Measurements from ENCODE around the gene SMIM44. TPM values are rescaled to one million over a fixed set of nuclear protein-coding genes. Genes with fewer than 3 reads are reported as not detected.

Gene SMIM44
- total RNA-seq, 1 experiment from 2014 or later, result not detected

DNA sequence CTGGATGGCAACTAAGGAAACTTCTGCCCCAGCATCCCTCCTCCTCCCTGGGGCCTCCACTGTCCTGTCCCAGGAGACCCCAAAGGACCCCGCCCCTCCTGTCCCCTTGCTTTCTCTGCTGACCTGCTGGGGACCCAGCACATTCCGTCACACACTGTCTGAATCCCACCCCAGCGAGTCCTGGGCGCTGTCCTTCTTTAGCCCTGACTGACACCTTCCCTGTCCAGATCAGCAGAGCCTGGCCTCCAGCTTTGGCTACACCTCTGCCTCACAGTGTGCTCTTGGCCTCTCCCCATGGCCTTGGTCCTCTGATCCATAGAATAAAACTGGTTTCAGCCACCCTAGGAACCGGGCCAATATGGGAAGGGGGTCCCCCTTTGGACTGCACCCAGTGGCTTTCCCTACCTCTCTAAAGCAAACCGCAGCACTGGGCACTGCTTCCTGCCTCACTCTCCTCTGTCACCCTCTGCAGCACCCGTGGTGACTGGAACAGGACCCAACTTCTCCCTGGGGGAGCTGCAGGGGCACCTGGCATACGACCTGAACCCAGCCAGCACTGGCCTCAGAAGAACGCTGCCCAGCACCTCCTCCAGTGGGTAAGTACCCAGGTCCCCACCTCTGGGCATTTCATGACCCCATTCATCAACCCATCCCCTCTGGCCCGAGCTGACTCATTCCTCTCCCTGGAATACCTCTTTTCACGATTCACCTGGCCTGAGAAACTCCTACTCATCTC lies 49.3 kb downstream of the SMIM44 start:
- H2BK15ac ChIP-seq (ENCODE audit: low read depth, low read length), result no peak overlapping the region
- no peak overlapping the region for H3K9ac ChIP-seq (ENCODE audit: extremely low read depth, insufficient read length, low read length)
- peak overlapping the region; percentile 97 to 98 for H3K4me3 Mint-ChIP-seq
- no peaks in the 10 kb centered on the region for H3K79me1 ChIP-seq (ENCODE audit: insufficient read depth, low read depth, low read length, poor library complexity, severe bottlenecking)
- H4K20me1 ChIP-seq (ENCODE audit: control insufficient read depth, insufficient read depth, insufficient read length), result no peaks in the 10 kb centered on the region
- peaks cover 8% of the 10 kb centered on the region in 2 experiments for H3K4me1 Mint-ChIP-seq
- H3K4me1 ChIP-seq (ENCODE audit: insufficient read depth, low read length), result no peaks in the 10 kb centered on the region
- no peak overlapping the region for H4K91ac ChIP-seq (ENCODE audit: insufficient read length, low read depth, low read length)
- no peak overlapping the region for H3K23ac ChIP-seq (ENCODE audit: insufficient read length, low read depth, low read length)
- no peaks in the 10 kb centered on the region for H3K79me2 ChIP-seq (ENCODE audit: insufficient read depth, low read length)
- no peak overlapping the region for H2BK12ac ChIP-seq (ENCODE audit: insufficient read length, low read depth, low read length)
- no peak overlapping the region for H2BK5ac ChIP-seq (ENCODE audit: insufficient read length, low read length)
- no peak overlapping the region for H3K14ac ChIP-seq (ENCODE audit: insufficient read depth, low read length)
- TF ChIP-seq, protein P1, sequence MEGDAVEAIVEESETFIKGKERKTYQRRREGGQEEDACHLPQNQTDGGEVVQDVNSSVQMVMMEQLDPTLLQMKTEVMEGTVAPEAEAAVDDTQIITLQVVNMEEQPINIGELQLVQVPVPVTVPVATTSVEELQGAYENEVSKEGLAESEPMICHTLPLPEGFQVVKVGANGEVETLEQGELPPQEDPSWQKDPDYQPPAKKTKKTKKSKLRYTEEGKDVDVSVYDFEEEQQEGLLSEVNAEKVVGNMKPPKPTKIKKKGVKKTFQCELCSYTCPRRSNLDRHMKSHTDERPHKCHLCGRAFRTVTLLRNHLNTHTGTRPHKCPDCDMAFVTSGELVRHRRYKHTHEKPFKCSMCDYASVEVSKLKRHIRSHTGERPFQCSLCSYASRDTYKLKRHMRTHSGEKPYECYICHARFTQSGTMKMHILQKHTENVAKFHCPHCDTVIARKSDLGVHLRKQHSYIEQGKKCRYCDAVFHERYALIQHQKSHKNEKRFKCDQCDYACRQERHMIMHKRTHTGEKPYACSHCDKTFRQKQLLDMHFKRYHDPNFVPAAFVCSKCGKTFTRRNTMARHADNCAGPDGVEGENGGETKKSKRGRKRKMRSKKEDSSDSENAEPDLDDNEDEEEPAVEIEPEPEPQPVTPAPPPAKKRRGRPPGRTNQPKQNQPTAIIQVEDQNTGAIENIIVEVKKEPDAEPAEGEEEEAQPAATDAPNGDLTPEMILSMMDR (conservative IDR thresholded peaks at IDR 0.05), result no peak
- peaks cover 4% of the 10 kb centered on the region for H3K23me2 ChIP-seq (ENCODE audit: insufficient read length, low read depth, low read length, poor library complexity, severe bottlenecking)
- no peak overlapping the region for H3K18ac ChIP-seq (ENCODE audit: insufficient read length, low read depth, low read length)
- H2AK5ac ChIP-seq (ENCODE audit: insufficient read length, low read length), result no peak overlapping the region
- no CpG with 5 or more reads among the region's 11 CpGs for WGBS (ENCODE audit: extremely low coverage, insufficient read length, low lambda C conversion rate)
- no peaks in the 10 kb centered on the region for H3K27me3 ChIP-seq (ENCODE audit: insufficient read depth, low read length)
- no peaks in the 10 kb centered on the region for H3K9me3 ChIP-seq (ENCODE audit: control insufficient read depth, low read depth, low read length)
- no peaks in the 10 kb centered on the region; a peak in 1 of 5 replicates for H3K9me3 Mint-ChIP-seq
- no peak for DNase-seq
- no peaks in the 10 kb centered on the region for H3K36me3 Mint-ChIP-seq (ENCODE audit: insufficient read depth in 1 of 3, low read depth in 3 of 3)
- no peak overlapping the region for H3K4ac ChIP-seq (ENCODE audit: low read depth, low read length)
- no peak overlapping the region for H3K56ac ChIP-seq (ENCODE audit: insufficient read length, low read depth, low read length)
- no peak overlapping the region for H2BK120ac ChIP-seq (ENCODE audit: low read depth, low read length, poor library complexity, severe bottlenecking)
- no peak overlapping the region; a peak in 1 of 7 replicates for H3K27ac Mint-ChIP-seq
- peaks cover 17% of the 10 kb centered on the region for H3K27me3 Mint-ChIP-seq (ENCODE audit: low read depth)
- no peak overlapping the region for H4K5ac ChIP-seq (ENCODE audit: insufficient read length, low read depth, low read length)
- no peak overlapping the region for H2BK20ac ChIP-seq (ENCODE audit: low read depth, low read length, poor library complexity, severe bottlenecking)
- no peak overlapping the region for H3K4me2 ChIP-seq (ENCODE audit: insufficient read depth, insufficient read length, low read length)
- no peak overlapping the region for H4K8ac ChIP-seq (replicated peaks; ENCODE audit: insufficient read length, low read depth, low read length)
- no peak overlapping the region for H2AFZ ChIP-seq (ENCODE audit: low read length)
- no peak overlapping the region for H3K27ac ChIP-seq (ENCODE audit: insufficient read length, low read depth, low read length)
- no peak overlapping the region for H3T11ph ChIP-seq (ENCODE audit: low read length)
